ENCODE data around the gene TRAPPC5.

DNA sequence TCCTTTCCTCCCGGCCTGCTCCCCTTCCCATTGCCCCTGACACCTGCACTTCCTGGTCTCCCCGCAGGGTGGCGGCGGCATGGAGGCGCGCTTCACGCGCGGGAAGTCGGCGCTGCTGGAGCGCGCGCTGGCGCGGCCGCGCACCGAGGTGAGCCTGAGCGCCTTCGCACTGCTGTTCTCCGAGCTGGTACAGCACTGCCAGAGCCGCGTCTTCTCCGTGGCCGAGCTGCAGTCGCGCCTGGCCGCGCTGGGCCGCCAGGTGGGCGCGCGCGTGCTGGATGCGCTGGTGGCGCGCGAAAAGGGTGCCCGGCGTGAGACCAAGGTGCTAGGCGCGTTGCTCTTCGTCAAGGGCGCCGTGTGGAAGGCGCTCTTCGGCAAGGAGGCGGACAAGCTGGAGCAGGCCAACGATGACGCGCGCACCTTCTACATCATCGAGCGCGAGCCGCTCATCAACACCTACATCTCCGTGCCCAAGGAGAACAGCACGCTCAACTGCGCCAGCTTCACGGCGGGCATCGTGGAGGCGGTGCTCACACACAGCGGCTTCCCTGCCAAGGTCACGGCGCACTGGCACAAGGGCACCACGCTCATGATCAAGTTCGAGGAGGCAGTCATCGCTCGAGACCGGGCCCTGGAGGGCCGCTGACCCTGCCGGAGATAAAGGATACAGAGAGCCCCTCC is 1.7 kb downstream of the TRAPPC5 start:
- TF ChIP-seq EZH2phosphoT487 (IDR thresholded peaks at IDR 0.05; ENCODE audit: low read length): no peak
- TF ChIP-seq, protein P1, sequence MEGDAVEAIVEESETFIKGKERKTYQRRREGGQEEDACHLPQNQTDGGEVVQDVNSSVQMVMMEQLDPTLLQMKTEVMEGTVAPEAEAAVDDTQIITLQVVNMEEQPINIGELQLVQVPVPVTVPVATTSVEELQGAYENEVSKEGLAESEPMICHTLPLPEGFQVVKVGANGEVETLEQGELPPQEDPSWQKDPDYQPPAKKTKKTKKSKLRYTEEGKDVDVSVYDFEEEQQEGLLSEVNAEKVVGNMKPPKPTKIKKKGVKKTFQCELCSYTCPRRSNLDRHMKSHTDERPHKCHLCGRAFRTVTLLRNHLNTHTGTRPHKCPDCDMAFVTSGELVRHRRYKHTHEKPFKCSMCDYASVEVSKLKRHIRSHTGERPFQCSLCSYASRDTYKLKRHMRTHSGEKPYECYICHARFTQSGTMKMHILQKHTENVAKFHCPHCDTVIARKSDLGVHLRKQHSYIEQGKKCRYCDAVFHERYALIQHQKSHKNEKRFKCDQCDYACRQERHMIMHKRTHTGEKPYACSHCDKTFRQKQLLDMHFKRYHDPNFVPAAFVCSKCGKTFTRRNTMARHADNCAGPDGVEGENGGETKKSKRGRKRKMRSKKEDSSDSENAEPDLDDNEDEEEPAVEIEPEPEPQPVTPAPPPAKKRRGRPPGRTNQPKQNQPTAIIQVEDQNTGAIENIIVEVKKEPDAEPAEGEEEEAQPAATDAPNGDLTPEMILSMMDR (IDR thresholded peaks at IDR 0.05; ENCODE audit: low read length): no peak
- no peak for TF ChIP-seq EZH2 (optimal IDR thresholded peaks at IDR 0.05; ENCODE audit: low read depth, low read length)
